Spleen (tissue), 11 donors: ENCODE measurements around the gene C11orf16. TPM values are rescaled to one million over a fixed set of nuclear protein-coding genes. Genes with fewer than 3 reads are reported as not detected.

Experiments used
- DNase-seq: peaks from one replicate; pipeline ENCODE4 v3.0.0-alpha.2; 2020
- H3K27ac ChIP-seq, 8 donors: fragments of 200-600 bp; sonication (generic) in 7 of 8; 1 replicate in 4 of 8; 2 replicates in 4 of 8; pipeline versions ENCODE4 v1.5.0 to v1.8.0; 2016 to 2021; ENCODE audit warnings: inconsistent platforms in 4 of 8, mild to moderate bottlenecking in 4 of 8, moderate library complexity in 1 of 8
- H3K27me3 ChIP-seq, 7 donors: fragments of 200-600 bp; sonication (generic) in 6 of 7; replicated peaks in 1 of 7; 1 replicate in 4 of 7; 2 replicates in 3 of 7; pipeline versions ENCODE4 v1.5.0 to v1.8.0; 2016 to 2021; ENCODE audit warnings: inconsistent platforms in 3 of 7, mild to moderate bottlenecking in 1 of 7
- H3K36me3 ChIP-seq, 6 donors: fragments of 200-600 bp; sonication (generic) in 5 of 6; 1 replicate in 4 of 6; 2 replicates in 2 of 6; pipeline versions ENCODE4 v1.5.0 to v1.8.0; 2016 to 2021; ENCODE audit warnings: inconsistent platforms in 2 of 6
- H3K4me1 ChIP-seq, 6 donors: fragments of 200-600 bp; sonication (generic) in 5 of 6; 1 replicate in 3 of 6; 2 replicates in 3 of 6; pipeline versions ENCODE4 v1.5.0 to v1.8.0; 2016 to 2021; ENCODE audit warnings: inconsistent platforms in 3 of 6
- H3K4me3 ChIP-seq, 8 donors: fragments of 200-600 bp; sonication (generic) in 7 of 8; 1 replicate in 4 of 8; 2 replicates in 4 of 8; pipeline versions ENCODE4 v1.5.0 to v1.8.0; 2016 to 2021; ENCODE audit warnings: inconsistent platforms in 4 of 8, mild to moderate bottlenecking in 4 of 8, moderate library complexity in 2 of 8
- H3K9me3 ChIP-seq, 8 donors: fragments of 200-600 bp; sonication (generic) in 7 of 8; 1 replicate in 4 of 8; 2 replicates in 4 of 8; pipeline versions ENCODE4 v1.5.0 to v1.8.0; 2016 to 2021; ENCODE audit warnings: inconsistent platforms in 4 of 8
- POLR2A ChIP-seq, 3 donors: fragments of 450-650 bp; IDR thresholded peaks; one replicate each; pipeline ENCODE4 v1.5.1; 2017; ENCODE audit warnings: antibody characterized with exemption in 3 of 3, mild to moderate bottlenecking in 1 of 3
- POLR2AphosphoS5 ChIP-seq, 3 donors: sonication (generic); formaldehyde crosslinking; IDR thresholded peaks; one replicate each; pipeline ENCODE4 v1.5.1; 2017; ENCODE audit warnings: antibody characterized with exemption in 3 of 3
- WGBS, 5 donors: extraction: QIAGEN DNeasy Blood & Tissue Kit in 3 of 5; methylation state at CpG; one replicate each; pipeline versions ENCODE4 v1.1.5 to v1.1.7; 2013 to 2018; 5-methylcytosine and 5-hydroxymethylcytosine counted together
- intact Hi-C: fragments of 100-400 bp; cut with DNase I; formaldehyde crosslinking; loops from one replicate; pipeline ENCODE4 v1.15.0; 2023; ENCODE audit warnings: low total_unique reads
- polyA plus RNA-seq, 3 donors: library from polyadenylated mRNA; stranded (reverse); fragments of 200-250 nt; gene quantifications; one replicate each; pipeline ENCODE4 v1.2.1, GENCODE V29; 2013
- small RNA-seq, 4 donors: library from RNA; depleted of rRNA; stranded (forward); fragments of <200 nt; gene quantifications; one replicate each; pipeline ENCODE3, GENCODE V24; 2016
- total RNA-seq, 7 donors: library from RNA; depleted of rRNA in 3 of 7; stranded (reverse); fragments of >200 nt in 3 of 7; fragmentation: NEBNext Ultra II Directional in 4 of 7; extraction: Animal tissue kit (Norgen Biotek cat#: 25700) in 4 of 7; gene quantifications; one replicate each; pipeline versions ENCODE4 v1.1.0 to v1.2.1, GENCODE V29; 2016 to 2021
- TF ChIP-seq, protein P1 (sequence below), 11 experiments: fragments of 200-600 bp in 7 of 11; fragments of 450-650 bp in 4 of 11; sonication (generic) in 4 of 11; IDR thresholded peaks in 8 of 11; conservative IDR thresholded peaks in 3 of 11; 1 replicate in 7 of 11; 2 replicates in 4 of 11; pipeline versions ENCODE4 v1.4.0 to v1.8.0; 2016 to 2021; ENCODE audit warnings: antibody characterized with exemption in 11 of 11, inconsistent platforms in 4 of 11, mild to moderate bottlenecking in 1 of 11
- donor health status: healthy with polysubstance abuse.
- donor health status: DM: no; HTN: no; CAD: no; lungs with moderate emphysema.
- donor health status: DM: no; HTN: no; CAD: no.
- donor health status: Bipolar disorder and iron deficiency.
- donor health status: healthy.
- donor health status: DM: no; HTN: no; CAD: no.
- donor health status: DM: yes; HTN: yes; CAD: no.

The C11orf16 gene
- total and polyA plus RNA-seq, 10 donors: not detected

DNA sequence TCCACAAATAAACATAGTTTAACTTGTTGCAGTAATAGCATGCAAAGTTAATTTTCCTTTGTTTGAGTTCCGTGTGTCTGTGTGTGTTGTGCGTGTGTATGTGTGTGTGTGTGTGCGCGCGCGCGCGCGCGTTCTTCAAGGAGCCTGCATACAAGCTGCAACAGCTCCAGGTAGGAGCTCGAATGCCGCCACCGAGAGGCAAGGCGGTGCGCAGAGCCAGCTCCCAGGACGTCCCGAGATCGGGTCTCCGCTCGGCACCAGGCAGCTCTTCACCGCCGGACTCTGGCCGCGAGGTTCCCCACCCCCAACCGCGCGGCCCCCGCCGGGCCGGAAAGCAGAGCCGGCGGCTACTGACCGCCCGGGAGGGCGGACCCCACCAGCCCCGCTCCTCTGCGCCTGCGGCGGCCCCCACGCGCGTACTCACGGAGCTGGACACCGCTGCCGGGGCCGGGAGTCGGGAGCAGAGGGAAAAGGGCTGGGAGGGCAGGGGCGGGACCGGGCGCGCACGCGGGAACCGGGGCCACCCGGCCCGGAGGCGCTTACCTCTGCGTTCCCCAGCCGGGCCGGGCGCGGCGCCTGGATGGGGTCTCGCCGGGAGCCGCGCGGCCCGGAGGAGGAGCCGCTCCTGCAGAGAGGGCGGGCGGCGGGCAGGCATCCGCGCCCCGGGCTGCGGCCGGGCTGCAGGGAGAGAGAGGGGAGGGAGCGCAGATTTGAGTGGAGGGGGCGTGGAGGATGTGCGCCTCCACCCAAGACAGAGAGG, 62.2 kb downstream of the C11orf16 start:
- intact Hi-C loops: no loop called here
- WGBS, 5 donors: 0 to 2% (median 1%) methylated on average over 21 to 81 of the region's 81 CpGs
- H3K27me3 ChIP-seq: peaks cover 0 to 41% (median 14%) of the 10 kb centered on the region in 7 donors
- H3K27ac ChIP-seq: peak overlapping the region; percentile 73 to 92 (median 86)
- DNase-seq: peak; percentile 78
- peak overlapping the region; percentile 52 to 82 (median 69) for H3K4me3 ChIP-seq
- TF ChIP-seq POLR2AphosphoS5 (IDR thresholded peaks at IDR 0.05): peak in 2 of 3 donors; percentile 60 to 73
- TF ChIP-seq, protein P1, sequence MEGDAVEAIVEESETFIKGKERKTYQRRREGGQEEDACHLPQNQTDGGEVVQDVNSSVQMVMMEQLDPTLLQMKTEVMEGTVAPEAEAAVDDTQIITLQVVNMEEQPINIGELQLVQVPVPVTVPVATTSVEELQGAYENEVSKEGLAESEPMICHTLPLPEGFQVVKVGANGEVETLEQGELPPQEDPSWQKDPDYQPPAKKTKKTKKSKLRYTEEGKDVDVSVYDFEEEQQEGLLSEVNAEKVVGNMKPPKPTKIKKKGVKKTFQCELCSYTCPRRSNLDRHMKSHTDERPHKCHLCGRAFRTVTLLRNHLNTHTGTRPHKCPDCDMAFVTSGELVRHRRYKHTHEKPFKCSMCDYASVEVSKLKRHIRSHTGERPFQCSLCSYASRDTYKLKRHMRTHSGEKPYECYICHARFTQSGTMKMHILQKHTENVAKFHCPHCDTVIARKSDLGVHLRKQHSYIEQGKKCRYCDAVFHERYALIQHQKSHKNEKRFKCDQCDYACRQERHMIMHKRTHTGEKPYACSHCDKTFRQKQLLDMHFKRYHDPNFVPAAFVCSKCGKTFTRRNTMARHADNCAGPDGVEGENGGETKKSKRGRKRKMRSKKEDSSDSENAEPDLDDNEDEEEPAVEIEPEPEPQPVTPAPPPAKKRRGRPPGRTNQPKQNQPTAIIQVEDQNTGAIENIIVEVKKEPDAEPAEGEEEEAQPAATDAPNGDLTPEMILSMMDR (IDR thresholded peaks at IDR 0.05 in 8 of 11, conservative IDR thresholded peaks at IDR 0.05 in 3 of 11): no peak
- peak in 1 of 3 donors; percentile 2 for TF ChIP-seq POLR2A (IDR thresholded peaks at IDR 0.05)
- H3K4me1 ChIP-seq: peaks cover 3 to 52% (median 33%) of the 10 kb centered on the region in 6 donors
- H3K9me3 ChIP-seq: no peaks in the 10 kb centered on the region
- no peaks in the 10 kb centered on the region for H3K36me3 ChIP-seq

Small RNA genes within 50 kb of the gene (small RNA-seq; reads per million reads assigned to genes)
- gene RF00019: 0 reads per million in 4 donors

Other genes with a start within 250 kb of the C11orf16 start
- gene AKIP1, start 21.8 kb downstream of the C11orf16 start, total RNA-seq: 10 to 100 TPM; 17.7 to 33.6 (median 26.6) TPM
- 10 to 100 TPM in 2 of 3 donors, 1 to 10 TPM in 1; 9.8 to 25.3 (median 17.0) TPM for gene AKIP1, start 21.8 kb downstream of the C11orf16 start, polyA plus RNA-seq
- not detected for gene ASCL3, start 10.1 kb upstream of the C11orf16 start, total RNA-seq
- not detected for gene ASCL3, start 10.1 kb upstream of the C11orf16 start, polyA plus RNA-seq
- gene TMEM9B, start 31.5 kb upstream of the C11orf16 start, total RNA-seq: 10 to 100 TPM; 31.5 to 56.5 (median 46.0) TPM
- 10 to 100 TPM; 30.2 to 39.5 (median 34.2) TPM for gene TMEM9B, start 31.5 kb upstream of the C11orf16 start, polyA plus RNA-seq
- gene NRIP3, start 71.1 kb upstream of the C11orf16 start, total RNA-seq: 1 to 10 TPM in 2 of 7 donors, under 1 TPM in 5; 0.39 to 1.8 (median 0.77) TPM
- gene NRIP3, start 71.1 kb upstream of the C11orf16 start, polyA plus RNA-seq: under 1 TPM; 0.02 to 0.22 (median 0.08) TPM
- 10 to 100 TPM in 4 of 7 donors, 1 to 10 TPM in 3; 4.8 to 28.6 (median 10.5) TPM for gene SCUBE2, start 158.7 kb upstream of the C11orf16 start, total RNA-seq
- gene SCUBE2, start 158.7 kb upstream of the C11orf16 start, polyA plus RNA-seq: 1 to 10 TPM; 2.4 to 5.5 (median 3.0) TPM